NCI-H1048 (cell line): ENCODE data around the gene LIX1.
"Not testable (repeated sequence)": the region's sequence is repeated elsewhere in the genome, so short reads cannot be mapped to it uniquely, and the experiment has no call there.

Experiments
- DNase-seq: peaks from one replicate; lab custom pipeline; 2025; lab: John Stamatoyannopoulos, UW

The LIX1 gene

GRCh38 chr5:97141539-97141938, 872 bp downstream of the LIX1 start:
- DNase-seq: no peak

- no peak for DNase-seq
Measured at GRCh38 chr5:97141031-97141430, 1.4 kb downstream of the LIX1 start.

- not testable (repeated sequence) for DNase-seq
Measured at GRCh38 chr5:97140250-97140649, 2.2 kb downstream of the LIX1 start.

- DNase-seq: no peak
Measured at GRCh38 chr5:97136475-97136874, 5.9 kb downstream of the LIX1 start.

GRCh38 chr5:97135868-97136267, 6.5 kb downstream of the LIX1 start:
- no peak for DNase-seq

GRCh38 chr5:97134634-97135033, 7.8 kb downstream of the LIX1 start:
- DNase-seq: no peak

- DNase-seq: no peak
Measured at GRCh38 chr5:97133101-97133500, 9.3 kb downstream of the LIX1 start.

- DNase-seq: no peak
Measured at GRCh38 chr5:97131921-97132320, 10.5 kb downstream of the LIX1 start.

- no peak for DNase-seq
Measured at GRCh38 chr5:97131139-97131710, 11.2 kb downstream of the LIX1 start.

- DNase-seq: no peak
Measured at GRCh38 chr5:97127727-97128126, 14.7 kb downstream of the LIX1 start.

GRCh38 chr5:97125125-97125683, 17.2 kb downstream of the LIX1 start:
- no peak for DNase-seq

- no peak for DNase-seq
Measured at GRCh38 chr5:97124335-97124734, 18.1 kb downstream of the LIX1 start.

GRCh38 chr5:97121848-97122247, 20.6 kb downstream of the LIX1 start:
- no peak for DNase-seq

- DNase-seq: no peak
Measured at GRCh38 chr5:97120195-97120594, 22.2 kb downstream of the LIX1 start.

- no peak for DNase-seq
Measured at GRCh38 chr5:97119007-97119390, 23.4 kb downstream of the LIX1 start.

GRCh38 chr5:97118261-97119006, 24.0 kb downstream of the LIX1 start:
- no peak for DNase-seq

- DNase-seq: no peak
Measured at GRCh38 chr5:97115932-97116331, 26.5 kb downstream of the LIX1 start.

- DNase-seq: no peak
Measured at GRCh38 chr5:97112230-97112629, 30.2 kb downstream of the LIX1 start.

GRCh38 chr5:97111616-97112015, 30.8 kb downstream of the LIX1 start:
- DNase-seq: no peak

- DNase-seq: no peak
Measured at GRCh38 chr5:97111004-97111403, 31.4 kb downstream of the LIX1 start.

- DNase-seq: no peak
Measured at GRCh38 chr5:97107318-97107717, 35.1 kb downstream of the LIX1 start.

GRCh38 chr5:97106216-97106581, 36.2 kb downstream of the LIX1 start:
- no peak for DNase-seq

GRCh38 chr5:97105501-97106215, 36.8 kb downstream of the LIX1 start:
- no peak for DNase-seq
